ENCODE measurements around the gene CFAP20DC. TPM values are rescaled to one million over a fixed set of nuclear protein-coding genes. Genes with fewer than 3 reads are reported as not detected.

CFAP20DC gene
- total RNA-seq, 2 donors from 2014 or later, result 1.7 to 1.8 TPM

- no peak overlapping the region for H3K27ac ChIP-seq
- H3K4me3 ChIP-seq, result no peak overlapping the region
- no peaks in the 10 kb centered on the region for H3K36me3 ChIP-seq
- TF ChIP-seq, protein P1, sequence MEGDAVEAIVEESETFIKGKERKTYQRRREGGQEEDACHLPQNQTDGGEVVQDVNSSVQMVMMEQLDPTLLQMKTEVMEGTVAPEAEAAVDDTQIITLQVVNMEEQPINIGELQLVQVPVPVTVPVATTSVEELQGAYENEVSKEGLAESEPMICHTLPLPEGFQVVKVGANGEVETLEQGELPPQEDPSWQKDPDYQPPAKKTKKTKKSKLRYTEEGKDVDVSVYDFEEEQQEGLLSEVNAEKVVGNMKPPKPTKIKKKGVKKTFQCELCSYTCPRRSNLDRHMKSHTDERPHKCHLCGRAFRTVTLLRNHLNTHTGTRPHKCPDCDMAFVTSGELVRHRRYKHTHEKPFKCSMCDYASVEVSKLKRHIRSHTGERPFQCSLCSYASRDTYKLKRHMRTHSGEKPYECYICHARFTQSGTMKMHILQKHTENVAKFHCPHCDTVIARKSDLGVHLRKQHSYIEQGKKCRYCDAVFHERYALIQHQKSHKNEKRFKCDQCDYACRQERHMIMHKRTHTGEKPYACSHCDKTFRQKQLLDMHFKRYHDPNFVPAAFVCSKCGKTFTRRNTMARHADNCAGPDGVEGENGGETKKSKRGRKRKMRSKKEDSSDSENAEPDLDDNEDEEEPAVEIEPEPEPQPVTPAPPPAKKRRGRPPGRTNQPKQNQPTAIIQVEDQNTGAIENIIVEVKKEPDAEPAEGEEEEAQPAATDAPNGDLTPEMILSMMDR (IDR thresholded peaks at IDR 0.05), result no peak
- H3K9me3 ChIP-seq, result no peaks in the 10 kb centered on the region
- no peaks in the 10 kb centered on the region for H3K27me3 ChIP-seq
- H3K4me1 ChIP-seq, result no peaks in the 10 kb centered on the region
- no peak for DNase-seq
- intact Hi-C loops (cut with DNase I), result no loop called here
- no peak overlapping the region for H3K9ac ChIP-seq (ENCODE audit: low read depth in 2 of 2, low read length in 2 of 2)
Observed at GRCh38 chr3:58804914-58805313, 244.9 kb downstream of the CFAP20DC start.

GRCh38 chr3:58801541-58801940, 248.3 kb downstream of the CFAP20DC start:
- intact Hi-C loops (cut with DNase I), result no loop called here
- H3K9me3 ChIP-seq, result no peaks in the 10 kb centered on the region
- no peaks in the 10 kb centered on the region for H3K36me3 ChIP-seq
- TF ChIP-seq, protein P1 (IDR thresholded peaks at IDR 0.05), result no peak
- no peak overlapping the region for H3K27ac ChIP-seq
- H3K4me1 ChIP-seq, result no peaks in the 10 kb centered on the region
- no peak overlapping the region for H3K4me3 ChIP-seq
- no peaks in the 10 kb centered on the region for H3K27me3 ChIP-seq
- no peak for DNase-seq
- H3K9ac ChIP-seq (ENCODE audit: low read depth in 2 of 2, low read length in 2 of 2), result no peak overlapping the region

DNA sequence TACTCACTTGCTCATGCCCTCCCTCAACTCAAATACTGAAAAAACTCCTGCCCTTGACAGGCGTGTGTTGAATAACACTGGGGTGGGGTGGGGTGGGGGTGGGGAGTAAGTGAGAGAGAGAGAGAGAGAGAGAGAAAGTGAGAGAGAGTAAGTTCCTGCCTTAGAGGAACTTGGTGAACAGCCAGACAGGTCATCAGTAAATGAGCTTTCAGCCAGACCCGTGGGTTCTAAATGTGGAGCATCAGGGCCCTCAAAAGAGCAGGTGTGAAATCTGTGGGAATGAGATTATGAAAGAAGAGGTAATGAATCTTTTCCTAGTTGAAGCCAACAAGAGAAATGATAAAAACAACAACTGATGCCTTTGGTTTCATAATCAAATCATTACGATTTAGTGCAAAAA, 248.9 kb downstream of the CFAP20DC start:
- DNase-seq, result no peak
- H3K9me3 ChIP-seq, result no peaks in the 10 kb centered on the region
- no peaks in the 10 kb centered on the region for H3K27me3 ChIP-seq
- H3K36me3 ChIP-seq, result no peaks in the 10 kb centered on the region
- no peak overlapping the region for H3K4me3 ChIP-seq
- intact Hi-C loops (cut with DNase I), result no loop called here
- H3K9ac ChIP-seq (ENCODE audit: low read depth in 2 of 2, low read length in 2 of 2), result no peak overlapping the region
- no peak overlapping the region for H3K27ac ChIP-seq
- TF ChIP-seq, protein P1 (IDR thresholded peaks at IDR 0.05), result no peak
- no peaks in the 10 kb centered on the region for H3K4me1 ChIP-seq

DNA sequence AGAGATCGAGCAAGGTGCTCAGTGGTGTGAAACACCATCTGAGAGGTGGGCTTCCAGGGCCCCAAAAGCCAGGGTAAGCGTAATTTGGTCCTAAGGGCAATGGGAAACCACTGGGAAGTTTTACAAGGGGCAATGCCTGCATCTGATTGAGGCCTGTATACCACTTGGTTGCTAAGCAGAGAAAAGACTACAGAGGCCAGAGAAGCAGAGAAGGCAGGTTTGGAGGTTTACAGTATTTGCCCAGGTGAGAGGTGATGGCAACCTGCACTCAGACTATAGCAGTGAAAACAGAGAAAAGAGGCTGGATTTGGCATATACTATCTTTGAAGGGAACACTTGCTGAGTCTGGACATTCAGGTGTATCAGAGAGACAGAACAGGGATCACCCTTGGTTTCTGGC, 249.8 kb downstream of the CFAP20DC start:
- intact Hi-C loops (cut with DNase I), result no loop called here
- TF ChIP-seq, protein P1 (IDR thresholded peaks at IDR 0.05), result no peak

GRCh38 chr3:58799271-58799670, 250.6 kb downstream of the CFAP20DC start:
- no peaks in the 10 kb centered on the region for H3K9me3 ChIP-seq
- no peaks in the 10 kb centered on the region for H3K4me1 ChIP-seq
- intact Hi-C loops (cut with DNase I), result no loop called here
- DNase-seq, result no peak
- no peak overlapping the region for H3K4me3 ChIP-seq
- TF ChIP-seq, protein P1 (IDR thresholded peaks at IDR 0.05), result no peak
- no peak overlapping the region for H3K9ac ChIP-seq (ENCODE audit: low read depth in 2 of 2, low read length in 2 of 2)
- H3K36me3 ChIP-seq, result no peaks in the 10 kb centered on the region
- no peak overlapping the region for H3K27ac ChIP-seq
- no peaks in the 10 kb centered on the region for H3K27me3 ChIP-seq

More for the DNA sequence above, 249.8 kb downstream of the CFAP20DC start:
- Histone ChIP-seq H3K36me3 (no peaks in the 10 kb centered on the region), H3K9ac (ENCODE audit: low read depth in 2 of 2, low read length in 2 of 2) (no peak overlapping the region), H3K27me3 (no peaks in the 10 kb centered on the region), H3K27ac (no peak overlapping the region), H3K9me3 (no peaks in the 10 kb centered on the region), H3K4me1 (no peaks in the 10 kb centered on the region), H3K4me3 (no peak overlapping the region)
- no peak for DNase-seq

DNA sequence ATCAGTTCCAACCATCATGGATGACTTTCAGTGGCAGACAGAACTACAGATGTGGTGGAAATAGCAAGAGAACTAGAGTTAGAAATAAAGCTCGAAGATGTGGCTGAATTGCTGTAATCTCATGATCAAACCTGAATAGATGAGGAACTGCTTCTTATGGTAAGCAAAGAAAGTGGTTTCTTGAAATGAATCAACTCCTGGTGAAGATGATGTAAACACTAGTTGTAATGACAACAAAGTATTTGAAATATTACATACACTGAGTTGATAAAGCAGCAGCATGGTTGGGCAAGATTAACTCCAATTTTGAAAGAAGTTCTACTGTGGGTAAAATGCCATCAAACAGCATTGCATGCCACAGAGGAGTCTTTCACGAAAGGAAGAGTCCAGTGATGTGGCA, 251.5 kb downstream of the CFAP20DC start:
- DNase-seq, result no peak
- no peaks in the 10 kb centered on the region for H3K36me3 ChIP-seq
- TF ChIP-seq, protein P1 (IDR thresholded peaks at IDR 0.05), result no peak
- no peaks in the 10 kb centered on the region for H3K4me1 ChIP-seq
- no peak overlapping the region for H3K27ac ChIP-seq
- no peak overlapping the region for H3K4me3 ChIP-seq
- intact Hi-C loops (cut with DNase I), result no loop called here
- no peaks in the 10 kb centered on the region for H3K9me3 ChIP-seq
- H3K27me3 ChIP-seq, result no peaks in the 10 kb centered on the region
- H3K9ac ChIP-seq (ENCODE audit: low read depth in 2 of 2, low read length in 2 of 2), result no peak overlapping the region
